Measurements from ENCODE around the gene ZNF174. TPM values are rescaled to one million over a fixed set of nuclear protein-coding genes. Genes with fewer than 3 reads are reported as not detected.

ZNF174 gene
- total RNA-seq, 4 donors from 2014 or later: 6.7 to 15.6 (median 9.6) TPM

GRCh38 chr16:3375680-3376079 is 25.3 kb upstream of the ZNF174 start:
- Histone ChIP-seq H3K4me3 (no peak overlapping the region), H3K27me3 (no peaks in the 10 kb centered on the region), H3K27ac (no peak overlapping the region), H3K4me1 (no peaks in the 10 kb centered on the region), H3K36me3 (peaks cover 0 to 24% of the 10 kb centered on the region in 2 donors), H3K9me3 (peaks cover 0 to 29% (median 5%) of the 10 kb centered on the region in 3 donors)
- intact Hi-C loops (cut with DNase I; ENCODE audit: low total_unique reads): no loop called here
- no peak for ATAC-seq
- in situ Hi-C loops (cut with MboI; ENCODE audit: low sequenced_read_pairs in 4 of 4): no loop called here
- no peak for DNase-seq
- TF ChIP-seq CTCF (IDR thresholded peaks at IDR 0.05 in 4 of 5, conservative IDR thresholded peaks at IDR 0.05 in 1 of 5) (no peak), POLR2A (IDR thresholded peaks at IDR 0.05) (no peak)

- no peaks in the 10 kb centered on the region for H3K4me1 ChIP-seq
- TF ChIP-seq CTCF (IDR thresholded peaks at IDR 0.05 in 4 of 5, conservative IDR thresholded peaks at IDR 0.05 in 1 of 5): no peak
- TF ChIP-seq POLR2A (IDR thresholded peaks at IDR 0.05): no peak
- in situ Hi-C loops (cut with MboI; ENCODE audit: low sequenced_read_pairs in 4 of 4) (no loop called here), intact Hi-C loops (cut with DNase I; ENCODE audit: low total_unique reads) (no loop called here)
- H3K27me3 ChIP-seq: peaks cover 0 to 3% (median 0%) of the 10 kb centered on the region in 3 donors
- DNase-seq (no peak), ATAC-seq (no peak)
- peaks cover 18 to 51% (median 23%) of the 10 kb centered on the region in 3 donors for H3K9me3 ChIP-seq
- H3K4me3 ChIP-seq: no peak overlapping the region
- no peak overlapping the region for H3K27ac ChIP-seq
- H3K36me3 ChIP-seq: peaks cover 3 to 47% of the 10 kb centered on the region in 2 donors
These were observed 23.1 kb upstream of the ZNF174 start for GRCh38 chr16:3377917-3378316.

- H3K27me3 ChIP-seq: peaks cover 0 to 6% (median 0%) of the 10 kb centered on the region in 3 donors
- H3K27ac ChIP-seq: no peak overlapping the region
- intact Hi-C loops (cut with DNase I; ENCODE audit: low total_unique reads): no loop called here
- DNase-seq: no peak
- H3K4me1 ChIP-seq: no peaks in the 10 kb centered on the region
- in situ Hi-C loops (cut with MboI; ENCODE audit: low sequenced_read_pairs in 4 of 4): no loop called here
- H3K36me3 ChIP-seq: peaks cover 11 to 73% of the 10 kb centered on the region in 2 donors
- ATAC-seq: no peak
- TF ChIP-seq CTCF (IDR thresholded peaks at IDR 0.05 in 4 of 5, conservative IDR thresholded peaks at IDR 0.05 in 1 of 5): no peak
- peak overlapping the region in 2 of 4 donors; percentile 9 to 37 for H3K4me3 ChIP-seq
- H3K9me3 ChIP-seq: peaks cover 29 to 84% (median 43%) of the 10 kb centered on the region in 3 donors
These were observed 18.0 kb upstream of the ZNF174 start for GRCh38 chr16:3383045-3383448.

- TF ChIP-seq CTCF (IDR thresholded peaks at IDR 0.05 in 4 of 5, conservative IDR thresholded peaks at IDR 0.05 in 1 of 5): no peak
- TF ChIP-seq POLR2A (IDR thresholded peaks at IDR 0.05): no peak
- DNase-seq (no peak), ATAC-seq (no peak)
- peaks cover 12 to 86% of the 10 kb centered on the region in 2 donors for H3K36me3 ChIP-seq
- peaks cover 10 to 74% (median 25%) of the 10 kb centered on the region in 3 donors for H3K9me3 ChIP-seq
- no peak overlapping the region for H3K27ac ChIP-seq
- no peaks in the 10 kb centered on the region for H3K27me3 ChIP-seq
- in situ Hi-C loops (cut with MboI; ENCODE audit: low sequenced_read_pairs in 4 of 4) (no loop called here), intact Hi-C loops (cut with DNase I; ENCODE audit: low total_unique reads) (no loop called here)
- no peak overlapping the region for H3K4me3 ChIP-seq
- H3K4me1 ChIP-seq: no peaks in the 10 kb centered on the region
These were observed 12.7 kb upstream of the ZNF174 start for GRCh38 chr16:3388325-3388724.

Data from gastrocnemius medialis (tissue), 4 donors.